ENCODE measurements around the gene ABHD6. TPM values are rescaled to one million over a fixed set of nuclear protein-coding genes. Genes with fewer than 3 reads are reported as not detected.

ABHD6 gene
- total RNA-seq, 1 donor from 2014 or later, result 9.2 TPM

GRCh38 chr3:58325525-58325992 lies 88.0 kb downstream of the ABHD6 start:
- Mint-ChIP-seq H3K36me3 (ENCODE audit: low read depth) (peaks cover 3% of the 10 kb centered on the region), H3K9me3 (no peaks in the 10 kb centered on the region), H3K4me1 (ENCODE audit: low read depth) (peaks cover 34% of the 10 kb centered on the region), H3K4me3 (no peak overlapping the region), H3K27me3 (ENCODE audit: insufficient read depth) (no peaks in the 10 kb centered on the region), H3K27ac (peak overlapping the region; percentile 86)
- intact Hi-C loops (cut with micrococcal nuclease), result no loop called here
- no peak for DNase-seq (ENCODE audit: low spot score)

GRCh38 chr3:58326267-58326900 lies 88.8 kb downstream of the ABHD6 start:
- intact Hi-C loops (cut with micrococcal nuclease), result no loop called here
- Mint-ChIP-seq H3K4me1 (ENCODE audit: low read depth) (peaks cover 35% of the 10 kb centered on the region), H3K4me3 (no peak overlapping the region), H3K36me3 (ENCODE audit: low read depth) (no peaks in the 10 kb centered on the region), H3K27me3 (ENCODE audit: insufficient read depth) (no peaks in the 10 kb centered on the region), H3K9me3 (no peaks in the 10 kb centered on the region), H3K27ac (peak overlapping the region; percentile 65)
- DNase-seq (ENCODE audit: low spot score), result no peak

GRCh38 chr3:58329150-58329921 lies 91.7 kb downstream of the ABHD6 start:
- Mint-ChIP-seq H3K27ac (no peak overlapping the region), H3K9me3 (no peaks in the 10 kb centered on the region), H3K4me1 (ENCODE audit: low read depth) (peaks cover 34% of the 10 kb centered on the region), H3K27me3 (ENCODE audit: insufficient read depth) (no peaks in the 10 kb centered on the region), H3K4me3 (no peak overlapping the region), H3K36me3 (ENCODE audit: low read depth) (peaks cover 2% of the 10 kb centered on the region)
- no peak for DNase-seq (ENCODE audit: low spot score)
- intact Hi-C loops (cut with micrococcal nuclease), result no loop called here

- peaks cover 2% of the 10 kb centered on the region for H3K36me3 Mint-ChIP-seq (ENCODE audit: low read depth)
- intact Hi-C loops (cut with micrococcal nuclease), result loop anchor here (5.0 kb wide), 1 partner anchor 1408 kb away; no protein-coding TSS in a partner anchor
Measured at GRCh38 chr3:58329922-58330413, 92.4 kb downstream of the ABHD6 start.

GRCh38 chr3:58331593-58332152 lies 94.1 kb downstream of the ABHD6 start:
- Mint-ChIP-seq H3K4me3 (peak overlapping the region; percentile 81), H3K27me3 (ENCODE audit: insufficient read depth) (no peaks in the 10 kb centered on the region), H3K27ac (peak overlapping the region; percentile 57), H3K36me3 (ENCODE audit: low read depth) (peaks cover 10% of the 10 kb centered on the region), H3K4me1 (ENCODE audit: low read depth) (peaks cover 43% of the 10 kb centered on the region), H3K9me3 (no peaks in the 10 kb centered on the region)
- intact Hi-C loops (cut with micrococcal nuclease), result loop anchor here (1.0 to 5.0 kb wide), 4 partner anchors 7 to 1409 kb away; no protein-coding TSS in a partner anchor
- no peak for DNase-seq (ENCODE audit: low spot score)

More at GRCh38 chr3:58329922-58330413, 92.4 kb downstream of the ABHD6 start:
- Mint-ChIP-seq H3K4me3 (no peak overlapping the region), H3K9me3 (no peaks in the 10 kb centered on the region), H3K27ac (no peak overlapping the region), H3K4me1 (ENCODE audit: low read depth) (peaks cover 34% of the 10 kb centered on the region), H3K27me3 (ENCODE audit: insufficient read depth) (no peaks in the 10 kb centered on the region)
- no peak for DNase-seq (ENCODE audit: low spot score)

- H3K27ac Mint-ChIP-seq, result peak within 1 kb of the TSS; percentile 99
- DNase-seq (ENCODE audit: low spot score), result peak; percentile 83
- H3K9me3 Mint-ChIP-seq, result no peaks in the 10 kb centered on the region
- peaks cover 48% of the 10 kb centered on the region for H3K4me1 Mint-ChIP-seq (ENCODE audit: low read depth)
- intact Hi-C loops (cut with micrococcal nuclease), result loop anchor here (1.0 to 5.0 kb wide), 6 partner anchors 8 to 1410 kb away; no protein-coding TSS in a partner anchor
- peak within 1 kb of the TSS; percentile 100 for H3K4me3 Mint-ChIP-seq
- H3K36me3 Mint-ChIP-seq (ENCODE audit: low read depth), result peaks cover 15% of the 10 kb centered on the region
- H3K27me3 Mint-ChIP-seq (ENCODE audit: insufficient read depth), result no peaks in the 10 kb centered on the region
Measured at GRCh38 chr3:58332575-58333188, 95.1 kb downstream of the ABHD6 start, which contains the start of gene PXK. Gene PXK (plus strand): TSS chr3:58332892. CDS start chr3:58332989, 97 bp downstream.

GRCh38 chr3:58333206-58334012 lies 95.8 kb downstream of the ABHD6 start:
- DNase-seq (ENCODE audit: low spot score), result peak; percentile 27
- intact Hi-C loops (cut with micrococcal nuclease), result loop anchor here (1.0 to 5.0 kb wide), 6 partner anchors 13 to 1411 kb away; no protein-coding TSS in a partner anchor
- H3K4me1 Mint-ChIP-seq (ENCODE audit: low read depth), result peaks cover 48% of the 10 kb centered on the region

GRCh38 chr3:58334013-58334321 lies 96.4 kb downstream of the ABHD6 start:
- intact Hi-C loops (cut with micrococcal nuclease), result loop anchor here (1.0 to 5.0 kb wide), 3 partner anchors 13 to 1412 kb away; no protein-coding TSS in a partner anchor
- Mint-ChIP-seq H3K27ac (peak overlapping the region; percentile 99), H3K4me3 (peak overlapping the region; percentile 100), H3K27me3 (ENCODE audit: insufficient read depth) (no peaks in the 10 kb centered on the region), H3K4me1 (ENCODE audit: low read depth) (peaks cover 51% of the 10 kb centered on the region), H3K9me3 (no peaks in the 10 kb centered on the region), H3K36me3 (ENCODE audit: low read depth) (peaks cover 18% of the 10 kb centered on the region)
- no peak for DNase-seq (ENCODE audit: low spot score)

More at GRCh38 chr3:58333206-58334012, 95.8 kb downstream of the ABHD6 start:
- H3K4me3 Mint-ChIP-seq, result peak overlapping the region; percentile 100
- H3K9me3 Mint-ChIP-seq, result no peaks in the 10 kb centered on the region
- peak overlapping the region; percentile 99 for H3K27ac Mint-ChIP-seq
- H3K27me3 Mint-ChIP-seq (ENCODE audit: insufficient read depth), result no peaks in the 10 kb centered on the region
- H3K36me3 Mint-ChIP-seq (ENCODE audit: low read depth), result peaks cover 15% of the 10 kb centered on the region

GRCh38 chr3:58334506-58334884 lies 96.9 kb downstream of the ABHD6 start:
- Mint-ChIP-seq H3K4me1 (ENCODE audit: low read depth) (peaks cover 56% of the 10 kb centered on the region), H3K4me3 (peak overlapping the region; percentile 100), H3K27me3 (ENCODE audit: insufficient read depth) (no peaks in the 10 kb centered on the region), H3K9me3 (no peaks in the 10 kb centered on the region), H3K27ac (peak overlapping the region; percentile 99), H3K36me3 (ENCODE audit: low read depth) (peaks cover 23% of the 10 kb centered on the region)
- intact Hi-C loops (cut with micrococcal nuclease), result loop anchor here (1.0 to 5.0 kb wide), 3 partner anchors 14 to 1412 kb away; no protein-coding TSS in a partner anchor
- no peak for DNase-seq (ENCODE audit: low spot score)

- H3K4me1 Mint-ChIP-seq (ENCODE audit: low read depth), result peaks cover 54% of the 10 kb centered on the region
Measured at GRCh38 chr3:58335652-58335947, 98.0 kb downstream of the ABHD6 start.

GRCh38 chr3:58336135-58336882 lies 98.7 kb downstream of the ABHD6 start:
- Mint-ChIP-seq H3K4me3 (peak overlapping the region; percentile 36), H3K36me3 (ENCODE audit: low read depth) (peaks cover 30% of the 10 kb centered on the region), H3K9me3 (no peaks in the 10 kb centered on the region), H3K4me1 (ENCODE audit: low read depth) (peaks cover 55% of the 10 kb centered on the region), H3K27me3 (ENCODE audit: insufficient read depth) (no peaks in the 10 kb centered on the region), H3K27ac (peak overlapping the region; percentile 70)
- intact Hi-C loops (cut with micrococcal nuclease), result no loop called here
- DNase-seq (ENCODE audit: low spot score), result no peak

More at GRCh38 chr3:58335652-58335947, 98.0 kb downstream of the ABHD6 start:
- H3K4me3 Mint-ChIP-seq, result peak overlapping the region; percentile 100
- no peaks in the 10 kb centered on the region for H3K9me3 Mint-ChIP-seq
- H3K27me3 Mint-ChIP-seq (ENCODE audit: insufficient read depth), result no peaks in the 10 kb centered on the region
- no peak for DNase-seq (ENCODE audit: low spot score)
- intact Hi-C loops (cut with micrococcal nuclease), result loop anchor here (1.0 to 2.0 kb wide), 4 partner anchors 11 to 29 kb away; partner anchors contain the start of genes HTD2 and RPP14
- H3K36me3 Mint-ChIP-seq (ENCODE audit: low read depth), result peaks cover 25% of the 10 kb centered on the region
- peak overlapping the region; percentile 99 for H3K27ac Mint-ChIP-seq

Measured in activated T-helper 1 cell treated with anti-CD3 and anti-CD28 coated beads, Interleukin-12 subunit alpha, Interleukin-12 subunit beta, Interleukin-2, Interleukin-4 antibody, amounts not matched to agents 30 ng/mL and 10 ng/mL and 1 ng/mL, durations not matched to agents 14 hours and 24 hours and 36 hours (primary cell).